Middle frontal gyrus (tissue), 1 donor: ENCODE measurements around the gene ACACB.

Experiments
- DNase-seq: peaks from one replicate; pipeline ENCODE4 v3.0.0-alpha.2; 2015; ENCODE audit warnings: low spot score; ENCODE audit errors: extremely low spot score

The ACACB gene

DNA sequence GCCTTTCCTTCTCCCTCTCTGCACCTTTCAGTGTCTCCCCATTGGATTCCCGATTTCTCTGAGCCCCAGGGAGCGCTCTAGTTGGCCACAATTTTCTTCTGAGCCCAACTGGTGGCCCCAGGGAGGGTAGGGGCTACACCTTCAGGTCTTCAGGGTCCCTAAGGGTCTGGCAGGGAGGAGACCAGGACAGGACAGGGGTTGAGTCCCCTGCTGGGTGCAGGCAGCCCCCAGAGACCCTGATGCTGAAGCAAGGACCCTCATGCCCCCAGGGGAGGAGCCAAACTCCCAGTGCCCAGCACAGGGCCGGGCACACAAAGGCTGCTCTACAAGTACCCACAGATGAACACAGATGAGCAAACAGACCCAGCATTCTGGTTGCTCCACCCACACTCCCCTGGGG lies 180.0 kb downstream of the ACACB start:
- no peak for DNase-seq

DNA sequence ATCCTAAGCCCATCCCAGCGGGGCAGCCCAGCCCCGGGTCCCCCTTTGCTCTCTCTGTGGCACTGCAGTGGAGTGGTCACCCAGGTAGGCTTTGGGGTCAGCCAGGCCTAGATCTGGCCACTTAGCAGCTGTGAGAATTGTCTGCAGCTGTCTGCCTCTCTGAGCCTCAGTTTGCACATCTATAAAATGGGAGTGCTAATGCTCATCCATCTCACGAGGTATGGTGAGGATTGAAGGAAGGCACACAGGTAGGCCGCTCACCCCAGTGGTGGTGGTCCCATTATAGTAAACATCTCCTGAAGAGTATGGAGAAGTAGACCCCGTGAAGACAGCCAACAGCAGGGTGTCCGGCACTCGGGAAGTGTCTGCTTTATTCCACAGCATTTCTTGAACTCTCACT lies 183.5 kb downstream of the ACACB start:
- DNase-seq, result no peak

DNA sequence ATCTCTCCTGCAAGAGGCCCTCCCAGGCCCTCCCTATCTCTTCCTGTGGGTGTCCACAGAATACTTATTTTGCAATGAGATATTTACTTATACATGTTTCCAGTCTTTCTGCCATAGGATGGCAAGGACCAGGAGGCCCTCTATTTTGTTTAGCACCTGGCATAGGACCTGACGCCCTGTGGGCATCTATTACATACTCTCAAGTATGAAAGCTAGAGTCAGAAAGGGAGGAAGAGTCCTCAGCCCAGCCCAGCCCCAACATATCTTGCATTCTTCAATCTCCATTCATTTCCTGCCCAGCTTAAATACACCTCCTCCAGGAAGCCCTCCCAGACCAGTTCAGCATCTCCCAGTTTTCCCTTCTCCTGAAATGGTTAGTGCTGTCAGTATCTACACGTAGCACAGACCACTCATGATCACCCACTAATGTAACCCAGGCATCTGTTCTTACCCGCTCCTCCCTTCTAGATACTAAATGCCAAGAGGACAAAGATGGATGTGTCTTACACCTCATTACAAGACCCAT lies 185.3 kb downstream of the ACACB start:
- no peak for DNase-seq

DNA sequence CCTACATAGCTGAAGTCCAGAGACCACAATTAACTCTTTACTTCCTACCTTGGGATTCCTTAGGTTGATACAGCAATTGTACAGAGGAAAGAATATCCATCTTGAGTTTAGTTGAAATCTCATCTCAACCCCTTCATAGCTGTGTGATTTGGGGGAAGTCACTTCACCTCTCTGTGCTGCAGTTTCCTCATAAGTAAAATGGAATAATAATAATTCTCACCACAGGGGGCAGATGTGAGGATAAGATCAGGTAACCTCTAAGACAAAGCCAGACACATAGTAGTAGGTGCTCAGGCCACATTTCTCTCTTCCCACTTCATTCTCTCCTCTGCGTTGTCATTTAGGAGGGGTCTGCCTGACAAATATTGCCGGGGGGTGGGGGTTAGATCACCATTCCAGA lies 186.0 kb downstream of the ACACB start:
- no peak for DNase-seq

DNA sequence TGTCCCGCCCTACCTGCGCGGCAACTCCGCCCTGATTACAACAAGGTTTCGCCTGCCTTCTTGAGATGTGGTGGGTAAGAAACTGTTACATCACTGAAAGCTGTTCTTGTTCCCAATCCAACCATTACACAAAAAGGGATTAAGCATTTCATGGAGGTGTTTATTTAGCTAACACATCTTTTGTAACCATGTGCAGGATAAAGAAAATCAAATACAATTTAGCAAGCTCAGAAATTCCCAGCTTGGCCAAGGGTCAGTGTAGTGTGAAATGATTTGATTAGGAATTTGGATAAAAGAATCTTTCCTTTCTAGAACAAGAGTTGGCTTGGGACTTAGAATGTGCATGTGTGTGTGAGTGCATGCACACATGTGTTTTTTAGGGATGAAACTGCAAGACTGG lies 186.4 kb downstream of the ACACB start:
- no peak for DNase-seq

DNA sequence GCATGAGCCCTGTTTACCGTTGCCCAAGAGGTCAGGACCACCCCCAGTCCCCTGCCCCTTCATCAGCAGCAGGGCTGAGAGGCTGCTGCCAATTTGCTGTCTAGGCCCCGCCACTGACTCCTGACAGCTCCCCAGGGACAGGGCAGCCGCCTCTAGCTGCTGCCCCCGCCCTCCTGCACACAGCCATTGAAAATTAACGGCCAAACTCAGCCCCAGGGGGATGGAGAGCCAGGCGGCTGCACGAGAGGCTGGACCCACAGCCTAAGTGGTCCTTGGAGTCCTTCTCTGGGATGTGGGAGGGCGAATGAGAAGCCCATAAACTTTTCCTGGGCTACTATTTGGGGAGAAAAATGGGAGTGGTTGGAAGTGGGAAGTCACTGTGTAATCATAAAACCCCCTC lies 188.1 kb downstream of the ACACB start:
- no peak for DNase-seq

DNA sequence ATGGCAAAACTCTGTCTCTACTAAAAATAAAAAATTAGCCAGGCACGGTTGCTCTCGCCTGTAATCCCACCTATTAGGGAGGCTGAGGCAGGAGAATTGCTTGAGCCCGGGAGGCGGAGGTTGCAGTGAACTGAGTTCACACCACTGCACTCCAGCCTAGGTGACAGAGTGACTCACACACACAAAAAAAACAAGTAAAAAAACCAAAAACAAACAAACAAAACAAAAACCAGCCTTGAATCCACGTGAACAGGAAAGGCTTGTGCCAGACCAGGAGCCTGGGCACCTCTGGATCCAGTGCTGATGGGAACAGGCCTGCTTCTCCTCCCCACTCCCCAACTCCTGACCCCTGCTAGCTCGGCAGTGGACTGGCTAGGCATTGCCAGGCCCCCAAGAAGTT lies 189.2 kb downstream of the ACACB start:
- no peak for DNase-seq

DNA sequence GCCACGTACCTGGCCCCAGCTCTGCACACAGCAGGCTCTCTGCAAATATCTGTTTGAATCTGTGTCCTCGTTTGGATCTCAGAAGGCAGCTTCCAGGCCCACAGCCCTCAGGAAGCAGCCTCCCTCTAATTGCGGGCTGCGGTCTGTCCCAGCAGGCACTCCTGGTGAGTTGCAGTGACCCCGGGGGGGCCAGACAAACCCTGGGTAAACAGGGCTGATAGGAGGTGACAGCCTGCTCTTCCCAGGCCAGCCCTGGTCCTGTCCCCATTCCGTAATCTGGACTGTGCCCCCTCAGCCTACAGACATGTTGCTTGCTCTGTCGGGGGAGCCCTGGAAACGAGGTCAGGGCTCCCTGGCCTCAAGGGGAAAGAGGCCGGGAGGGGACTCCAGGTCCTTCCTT lies 190.7 kb downstream of the ACACB start:
- no peak for DNase-seq

DNA sequence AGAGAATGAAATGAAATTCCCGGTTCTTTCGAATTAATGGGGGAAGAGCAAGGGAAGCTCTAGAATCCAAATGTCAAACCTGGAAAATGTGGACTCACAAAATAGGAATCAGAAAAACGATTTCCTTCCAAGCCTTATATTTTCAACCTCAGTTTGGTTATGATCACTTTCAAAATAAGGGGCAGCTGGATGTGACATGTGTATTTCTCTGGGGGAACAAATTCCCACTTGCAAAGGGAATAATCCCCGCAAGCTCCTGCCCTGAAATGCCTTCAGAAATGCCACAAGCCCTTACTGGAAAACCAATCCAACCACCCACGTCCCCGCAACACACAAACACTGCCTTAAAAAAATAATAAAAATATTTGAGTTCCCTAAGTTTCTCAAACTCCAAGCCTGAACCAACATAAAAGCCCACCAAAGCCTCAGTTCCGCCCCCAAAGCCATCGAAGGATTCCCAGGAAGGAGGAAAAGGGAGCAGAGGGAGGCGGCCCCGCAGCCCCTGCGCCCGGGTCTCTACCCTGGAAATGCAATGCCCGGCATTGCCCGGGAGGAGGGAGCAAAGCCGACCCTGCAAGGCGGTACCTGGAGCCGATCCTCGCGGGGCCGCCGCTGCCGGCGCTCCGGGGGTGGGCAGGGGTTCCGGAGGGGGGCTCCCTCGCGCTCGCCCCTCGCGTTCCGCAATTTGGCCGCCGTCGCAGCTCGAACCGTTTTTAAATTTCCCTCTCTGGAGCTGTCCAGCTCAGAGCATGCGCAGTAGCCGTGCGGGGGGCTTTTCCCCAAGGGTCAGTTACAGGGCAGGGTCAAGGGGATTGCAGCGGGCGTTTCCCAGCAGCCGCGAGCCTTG lies 192.4 kb downstream of the ACACB start, which contains the start of gene FOXN4:
Gene FOXN4, minus strand, starts transcription at position 751 of the 847 bp plus-strand sequence. CDS start 963 bp downstream, outside the sequence.
- DNase-seq, result no peak

DNA sequence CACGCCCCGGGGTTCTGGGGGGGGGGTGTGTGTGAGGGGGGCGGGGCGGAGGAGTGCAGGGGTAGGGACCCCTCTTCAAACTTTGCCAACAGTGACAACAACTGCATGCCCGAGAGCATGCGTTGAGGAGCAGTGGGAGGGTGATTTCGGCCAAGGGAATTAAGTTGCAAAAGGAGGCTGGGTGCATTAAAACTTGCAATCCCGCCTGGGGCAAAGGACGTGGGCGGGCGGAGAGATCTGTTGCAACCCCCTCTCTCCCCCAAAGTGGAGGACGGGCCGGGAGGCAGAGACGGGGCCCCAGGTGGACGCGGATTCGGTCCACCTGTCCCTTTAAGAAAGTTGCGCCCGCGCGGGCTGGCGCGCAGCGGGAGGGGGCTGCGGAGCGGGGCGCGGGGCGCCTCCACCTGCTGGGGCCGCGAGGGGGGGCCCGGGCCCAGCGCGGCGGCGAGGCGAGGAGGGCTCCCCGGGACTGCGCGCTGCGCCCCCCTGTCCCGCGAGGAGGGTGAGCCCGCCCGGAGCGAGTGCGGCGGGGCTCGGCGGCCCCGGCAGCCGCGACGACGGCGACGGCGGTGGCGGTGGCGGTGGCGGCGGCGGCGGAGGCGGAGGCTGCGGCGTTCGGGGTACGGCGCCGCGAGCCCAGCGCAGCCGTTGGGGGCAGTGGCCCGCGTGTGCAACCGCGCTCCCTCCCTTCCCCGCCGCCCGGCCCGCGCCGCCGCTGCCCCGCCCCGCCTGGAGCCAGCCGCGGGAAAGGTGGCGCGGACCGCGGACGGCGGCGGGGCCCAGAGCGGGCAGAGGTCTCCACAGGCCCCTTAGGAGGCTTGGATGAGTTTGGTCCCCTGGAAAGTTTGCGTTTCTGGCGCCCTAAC lies 193.2 kb downstream of the ACACB start:
- DNase-seq, result no peak

DNA sequence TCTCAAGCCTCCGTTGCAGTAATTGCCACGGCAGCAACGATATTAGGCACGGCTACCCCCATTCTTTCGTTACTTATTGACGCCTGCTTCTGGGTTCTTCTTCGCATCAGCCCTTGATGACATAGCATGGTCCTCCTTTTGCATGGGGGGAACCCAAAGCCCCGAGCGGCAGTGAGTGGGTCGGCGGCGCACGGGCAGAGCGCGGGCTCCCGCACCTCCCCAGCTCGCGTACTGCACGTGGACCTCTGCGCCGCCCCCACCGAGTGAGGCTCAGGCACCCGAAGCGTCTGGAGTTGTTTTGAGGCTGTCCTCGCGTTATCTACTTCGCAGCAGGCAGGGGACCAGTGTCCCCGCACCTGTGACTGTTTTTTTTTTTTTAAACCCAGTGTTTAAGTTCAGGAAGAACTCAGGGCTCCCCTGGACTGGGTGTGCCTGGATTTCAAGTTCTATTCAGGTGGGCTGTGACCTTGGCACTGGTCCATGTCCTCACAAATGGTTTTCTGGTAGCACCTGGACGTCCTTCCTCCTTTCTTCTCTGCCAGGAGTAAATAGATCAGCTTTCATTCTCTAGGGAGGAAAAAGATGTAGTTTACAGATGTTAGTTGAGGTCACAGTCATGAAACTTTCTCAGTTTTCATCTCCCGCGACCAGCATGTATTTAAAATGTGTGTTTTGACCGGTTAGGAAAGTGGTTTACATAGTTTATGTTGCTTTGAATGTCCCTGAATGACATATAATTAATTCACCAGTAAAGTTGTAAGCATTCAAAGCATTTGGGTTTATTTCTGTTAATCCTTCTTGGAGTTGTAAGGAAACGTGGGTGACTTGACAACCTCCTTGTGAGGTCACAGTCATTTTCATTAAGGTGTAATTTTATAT lies 194.1 kb downstream of the ACACB start:
- no peak for DNase-seq
